HG03521 (cell line): ENCODE data around the gene NKG7.
A peak's percentile ranks its signal among the peaks of the same experiment; 100 is the strongest.
"Not testable (repeated sequence)": the region's sequence is repeated elsewhere in the genome, so short reads cannot be mapped to it uniquely, and the experiment has no call there.

Source experiments
- ATAC-seq: cut with Tn5 transposase; IDR thresholded peaks from one replicate; pipeline ENCODE4 v1.9.1; 2021; ENCODE audit warnings: mild to moderate bottlenecking, moderate library complexity; ENCODE audit not compliant: unreplicated experiment

NKG7 gene

GRCh38 chr19:51372649-51373504 lies at the start of gene NKG7:
NKG7 (minus strand) TSS chr19:51372654; CDS start chr19:51372535, 119 bp downstream.
- no peak for ATAC-seq

GRCh38 chr19:51422053-51422448 lies 49.6 kb upstream of the NKG7 start:
- ATAC-seq: peak; percentile 51

GRCh38 chr19:51421229-51422052 lies 49.0 kb upstream of the NKG7 start:
- ATAC-seq: no peak

- not testable (repeated sequence) for ATAC-seq
Measured at GRCh38 chr19:51420511-51420910, 48.1 kb upstream of the NKG7 start.

GRCh38 chr19:51418707-51419106 lies 46.3 kb upstream of the NKG7 start:
- no peak for ATAC-seq

GRCh38 chr19:51417810-51418157 lies 45.3 kb upstream of the NKG7 start:
- ATAC-seq: no peak

GRCh38 chr19:51417107-51417809 lies 44.8 kb upstream of the NKG7 start, which contains the start of gene SIGLEC10:
SIGLEC10 (minus strand) TSS chr19:51417642; CDS start chr19:51417581, 61 bp downstream.
- ATAC-seq: no peak

- ATAC-seq: not testable (repeated sequence)
Measured at GRCh38 chr19:51416422-51416821, 44.0 kb upstream of the NKG7 start.

- no peak for ATAC-seq
Measured at GRCh38 chr19:51415187-51415586, 42.7 kb upstream of the NKG7 start.

- no peak for ATAC-seq
Measured at GRCh38 chr19:51410950-51411748, 38.7 kb upstream of the NKG7 start.

GRCh38 chr19:51407511-51408131 lies 35.2 kb upstream of the NKG7 start:
- ATAC-seq: no peak

- ATAC-seq: no peak
Measured at GRCh38 chr19:51402117-51402516, 29.7 kb upstream of the NKG7 start.

- ATAC-seq: not testable (repeated sequence)
Measured at GRCh38 chr19:51399936-51400335, 27.5 kb upstream of the NKG7 start.

- no peak for ATAC-seq
Measured at GRCh38 chr19:51399231-51399630, 26.8 kb upstream of the NKG7 start.

GRCh38 chr19:51398096-51398704 lies 25.7 kb upstream of the NKG7 start:
- ATAC-seq: no peak

GRCh38 chr19:51397453-51397852 lies 25.0 kb upstream of the NKG7 start:
- not testable (repeated sequence) for ATAC-seq

- ATAC-seq: no peak
Measured at GRCh38 chr19:51396175-51396574, 23.7 kb upstream of the NKG7 start.

GRCh38 chr19:51394050-51394836 lies 21.8 kb upstream of the NKG7 start:
- ATAC-seq: peak; percentile 78

- ATAC-seq: no peak
Measured at GRCh38 chr19:51392701-51393100, 20.2 kb upstream of the NKG7 start.
